ENCODE data around the gene SLC38A11. TPM values are rescaled to one million over a fixed set of nuclear protein-coding genes. Genes with fewer than 3 reads are reported as not detected.
"Not testable (repeated sequence)": the region's sequence is repeated elsewhere in the genome, so short reads cannot be mapped to it uniquely, and the experiment has no call there.

Gene SLC38A11
- total and polyA plus RNA-seq, 2 of the 13 experiments (the other 11 are each of a cell fraction or from before 2014, with no cell fraction given), result 14.0 to 14.3 TPM

GRCh38 chr2:164867779-164868397 lies 87.4 kb downstream of the SLC38A11 start (continued):
- TF ChIP-seq, protein P1, sequence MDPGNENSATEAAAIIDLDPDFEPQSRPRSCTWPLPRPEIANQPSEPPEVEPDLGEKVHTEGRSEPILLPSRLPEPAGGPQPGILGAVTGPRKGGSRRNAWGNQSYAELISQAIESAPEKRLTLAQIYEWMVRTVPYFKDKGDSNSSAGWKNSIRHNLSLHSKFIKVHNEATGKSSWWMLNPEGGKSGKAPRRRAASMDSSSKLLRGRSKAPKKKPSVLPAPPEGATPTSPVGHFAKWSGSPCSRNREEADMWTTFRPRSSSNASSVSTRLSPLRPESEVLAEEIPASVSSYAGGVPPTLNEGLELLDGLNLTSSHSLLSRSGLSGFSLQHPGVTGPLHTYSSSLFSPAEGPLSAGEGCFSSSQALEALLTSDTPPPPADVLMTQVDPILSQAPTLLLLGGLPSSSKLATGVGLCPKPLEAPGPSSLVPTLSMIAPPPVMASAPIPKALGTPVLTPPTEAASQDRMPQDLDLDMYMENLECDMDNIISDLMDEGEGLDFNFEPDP (CRISPR knock-in tag; conservative IDR thresholded peaks at IDR 0.05), result no peak
- TF ChIP-seq, protein P2, sequence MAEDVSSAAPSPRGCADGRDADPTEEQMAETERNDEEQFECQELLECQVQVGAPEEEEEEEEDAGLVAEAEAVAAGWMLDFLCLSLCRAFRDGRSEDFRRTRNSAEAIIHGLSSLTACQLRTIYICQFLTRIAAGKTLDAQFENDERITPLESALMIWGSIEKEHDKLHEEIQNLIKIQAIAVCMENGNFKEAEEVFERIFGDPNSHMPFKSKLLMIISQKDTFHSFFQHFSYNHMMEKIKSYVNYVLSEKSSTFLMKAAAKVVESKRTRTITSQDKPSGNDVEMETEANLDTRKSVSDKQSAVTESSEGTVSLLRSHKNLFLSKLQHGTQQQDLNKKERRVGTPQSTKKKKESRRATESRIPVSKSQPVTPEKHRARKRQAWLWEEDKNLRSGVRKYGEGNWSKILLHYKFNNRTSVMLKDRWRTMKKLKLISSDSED (CRISPR knock-in tag; IDR thresholded peaks at IDR 0.05), result no peak
- TF ChIP-seq ISL2 (CRISPR knock-in tag; IDR thresholded peaks at IDR 0.05) (no peak), ZFP1 (CRISPR knock-in tag; IDR thresholded peaks at IDR 0.05) (no peak), HNRNPUL1 (IDR thresholded peaks at IDR 0.05; ENCODE audit: low read depth, low read length) (no peak), MTA1 (CRISPR knock-in tag; IDR thresholded peaks at IDR 0.05; ENCODE audit: borderline replicate concordance) (no peak), TBL1XR1 (IDR thresholded peaks at IDR 0.05; ENCODE audit: borderline replicate concordance, low read length, partially characterized antibody) (no peak), EHMT2 (IDR thresholded peaks at IDR 0.05; ENCODE audit: borderline replicate concordance, low read depth, low read length) (0 out of 2 replicates have a peak, but pooled peaks have one; percentile 48), HNF4A (CRISPR knock-in tag; IDR thresholded peaks at IDR 0.05) (peak; percentile 61)

DNA sequence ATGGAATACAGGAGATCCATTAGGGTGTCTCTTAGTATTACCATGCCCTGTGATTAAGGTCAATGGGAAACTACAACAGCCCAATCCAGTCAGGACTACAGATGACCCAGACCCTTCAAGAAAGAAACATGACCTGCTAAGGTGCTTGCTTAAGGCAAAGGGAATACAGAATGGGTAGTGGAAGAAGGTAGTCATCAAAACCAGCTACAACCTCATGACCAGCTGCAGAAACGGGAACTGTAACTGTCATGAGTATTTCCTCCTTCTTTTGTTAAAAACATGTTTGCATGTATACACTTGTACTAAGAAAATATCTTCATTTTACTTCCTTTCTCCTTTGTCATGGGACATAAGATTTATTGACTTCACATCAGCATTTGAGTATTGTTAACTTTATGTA lies 88.9 kb downstream of the SLC38A11 start:
- H3K36me3 ChIP-seq (replicated peaks in 1 of 2; ENCODE audit: control insufficient read depth in 1 of 2, insufficient read depth in 2 of 2, low read length in 2 of 2); ATAC-seq; in situ Hi-C loops (cut with HindIII; ENCODE audit: extremely low pct_ligation_motif_present, low pct_unique_long_range_greater_than_20kb); H3K79me2 ChIP-seq (ENCODE audit: insufficient read depth, low read length); H2AFZ ChIP-seq (ENCODE audit: low read length); H4K20me1 ChIP-seq (ENCODE audit: insufficient read depth, low read length); DNase-seq (ENCODE audit: low spot score); FAIRE-seq; BruUV-seq (replicated peaks); H3K27me3 ChIP-seq (ENCODE audit: control insufficient read depth in 1 of 2, insufficient read depth in 2 of 2, low read length in 2 of 2); H3K27ac ChIP-seq (ENCODE audit: extremely low read length, insufficient read depth, low read length); CTCF ChIA-PET (ENCODE audit: low intra/inter-chr PET ratio, low total read pairs); H3K9ac ChIP-seq (ENCODE audit: insufficient read depth, low read depth, low read length); intact Hi-C loops (cut with micrococcal nuclease; ENCODE audit: unreplicated experiment); H3K4me3 ChIP-seq (replicated peaks in 1 of 3; ENCODE audit: insufficient read depth in 1 of 3, low read depth in 2 of 3, low read length in 3 of 3); H3K4me2 ChIP-seq (ENCODE audit: low read depth, low read length); H3K9me3 ChIP-seq (ENCODE audit: low read length): not testable (repeated sequence)
- H3K4me1 ChIP-seq (ENCODE audit: insufficient read depth, low read length), result peaks cover 29% of the 10 kb centered on the region
- WGBS (ENCODE audit: low lambda C conversion rate), result 100% methylated on average over 1 of the region's 1 CpG
- POLR2A ChIA-PET, result interaction anchor here (0.6 kb wide), 1 partner anchor 971 kb away, joined by 3 read pairs; no protein-coding TSS in a partner anchor

Data from HepG2 (cell line).